ENCODE measurements around the gene NPY1R. TPM values are rescaled to one million over a fixed set of nuclear protein-coding genes. Genes with fewer than 3 reads are reported as not detected.
A peak's percentile ranks its signal among the peaks of the same experiment; 100 is the strongest.

Gene NPY1R
- total and polyA plus RNA-seq, 4 donors = 2.4 to 12.8 (median 6.2) TPM

GRCh38 chr4:163335384-163335783 lies 3.0 kb upstream of the NPY1R start:
- Histone ChIP-seq H3K9ac (ENCODE audit: low read depth in 1 of 2, low read length in 2 of 2) (no peak overlapping the region), H3K4me3 (ENCODE audit: low read depth in 1 of 3, low read length in 3 of 3) (no peak overlapping the region), H3K36me3 (ENCODE audit: control insufficient read depth in 4 of 4, insufficient read depth in 3 of 4, low read depth in 1 of 4, low read length in 3 of 4) (no peaks in the 10 kb centered on the region), H3K9me3 (ENCODE audit: control insufficient read depth in 4 of 4, low read length in 3 of 4) (no peaks in the 10 kb centered on the region), H3K27me3 (ENCODE audit: control insufficient read depth in 4 of 4, insufficient read depth in 4 of 4, low read length in 3 of 4) (peaks cover 0 to 21% (median 4%) of the 10 kb centered on the region in 4 donors), H3K4me1 (ENCODE audit: control insufficient read depth in 4 of 4, insufficient read depth in 4 of 4, low read length in 3 of 4) (peaks cover 6 to 16% (median 12%) of the 10 kb centered on the region in 4 donors), H3K27ac (ENCODE audit: low read depth in 1 of 2, low read length in 2 of 2) (no peak overlapping the region)
- no peak for DNase-seq (ENCODE audit: low spot score)
- 77% methylated on average over 3 of the region's 3 CpGs for WGBS
- no peak for TF ChIP-seq FOXA2 (IDR thresholded peaks at IDR 0.05)
- no peak for TF ChIP-seq RXRA (IDR thresholded peaks at IDR 0.05)
- TF ChIP-seq EGR1 (IDR thresholded peaks at IDR 0.05; ENCODE audit: low read depth in 2 of 2) = no peak
- no peak for TF ChIP-seq YY1 (IDR thresholded peaks at IDR 0.05)
- no peak for TF ChIP-seq RAD21 (IDR thresholded peaks at IDR 0.05)
- TF ChIP-seq CTCF (IDR thresholded peaks at IDR 0.05; ENCODE audit: low read depth, low read length, missing input control) = no peak
- no peak for TF ChIP-seq ATF3 (IDR thresholded peaks at IDR 0.05)
- no peak for TF ChIP-seq FOXA1 (IDR thresholded peaks at IDR 0.05)

GRCh38 chr4:163331629-163332376 lies 593 bp downstream of the NPY1R start:
- H3K36me3 ChIP-seq (ENCODE audit: control insufficient read depth in 4 of 4, insufficient read depth in 3 of 4, low read depth in 1 of 4, low read length in 3 of 4) = no peaks in the 10 kb centered on the region
- peak overlapping the region in 1 of 2 donors; percentile 45 for H3K9ac ChIP-seq (ENCODE audit: low read depth in 1 of 2, low read length in 2 of 2)
- peak overlapping the region in 2 of 3 donors; percentile 57 to 71 for H3K4me3 ChIP-seq (ENCODE audit: low read depth in 1 of 3, low read length in 3 of 3)
- peaks cover 0 to 14% (median 4%) of the 10 kb centered on the region in 4 donors for H3K27me3 ChIP-seq (ENCODE audit: control insufficient read depth in 4 of 4, insufficient read depth in 4 of 4, low read length in 3 of 4)
- DNase-seq (ENCODE audit: low spot score) = no peak
- WGBS = 3% methylated on average over 58 of the region's 58 CpGs
- H3K9me3 ChIP-seq (ENCODE audit: control insufficient read depth in 4 of 4, low read length in 3 of 4) = no peaks in the 10 kb centered on the region
- peak overlapping the region; percentile 16 to 45 for H3K27ac ChIP-seq (ENCODE audit: low read depth in 1 of 2, low read length in 2 of 2)
- TF ChIP-seq CTCF (IDR thresholded peaks at IDR 0.05; ENCODE audit: low read depth, low read length, missing input control) = no peak
- TF ChIP-seq REST (IDR thresholded peaks at IDR 0.05) = no peak
- no peak for TF ChIP-seq SP1 (IDR thresholded peaks at IDR 0.05)
- no peak for TF ChIP-seq FOXA2 (IDR thresholded peaks at IDR 0.05)
- peak in 1 of 2 donors; percentile 10 for TF ChIP-seq RAD21 (IDR thresholded peaks at IDR 0.05)
- TF ChIP-seq EGR1 (IDR thresholded peaks at IDR 0.05; ENCODE audit: low read depth in 2 of 2) = no peak
- no peak for TF ChIP-seq HNF4A (conservative IDR thresholded peaks at IDR 0.05)
- TF ChIP-seq JUND (IDR thresholded peaks at IDR 0.05) = no peak
- H3K4me1 ChIP-seq (ENCODE audit: control insufficient read depth in 4 of 4, insufficient read depth in 4 of 4, low read length in 3 of 4) = peaks cover 6 to 16% (median 12%) of the 10 kb centered on the region in 4 donors

Data from liver (tissue), 9 donors.